Measurements from ENCODE around the gene C16orf96. TPM values are rescaled to one million over a fixed set of nuclear protein-coding genes. Genes with fewer than 3 reads are reported as not detected.

The C16orf96 gene
- total RNA-seq, 2 donors from 2014 or later = 0.10 TPM; not detected in 1

DNA sequence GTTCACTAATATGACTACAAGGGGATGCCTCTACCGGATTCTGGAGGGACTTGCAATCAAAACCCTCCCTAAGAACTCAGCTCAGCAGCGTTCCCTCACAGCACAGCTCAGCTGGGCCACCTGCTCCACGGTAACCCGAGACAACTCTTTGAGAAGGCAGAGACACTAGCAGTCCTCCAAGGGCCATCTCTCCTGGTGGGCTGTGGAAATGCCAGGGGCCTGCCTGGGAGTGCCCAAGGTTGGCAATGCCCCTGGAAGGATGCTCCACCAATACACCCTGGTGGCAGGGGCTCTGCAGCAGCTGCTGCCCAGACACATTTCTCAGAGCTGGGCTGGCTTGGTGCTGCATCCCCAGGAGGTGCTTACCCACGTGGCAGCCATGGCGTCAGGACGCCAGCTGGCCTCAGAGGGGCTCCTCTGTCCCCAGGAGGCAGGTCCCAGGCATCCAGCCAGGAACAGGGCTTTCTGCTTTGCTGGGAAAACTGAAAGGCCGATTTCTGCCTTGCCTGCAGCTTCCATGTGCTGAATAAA, 34.0 kb upstream of the C16orf96 start:
- peak; percentile 31 to 85 for ATAC-seq
- peak; percentile 45 for DNase-seq
- intact Hi-C loops (cut with DNase I) = no loop called here

DNA sequence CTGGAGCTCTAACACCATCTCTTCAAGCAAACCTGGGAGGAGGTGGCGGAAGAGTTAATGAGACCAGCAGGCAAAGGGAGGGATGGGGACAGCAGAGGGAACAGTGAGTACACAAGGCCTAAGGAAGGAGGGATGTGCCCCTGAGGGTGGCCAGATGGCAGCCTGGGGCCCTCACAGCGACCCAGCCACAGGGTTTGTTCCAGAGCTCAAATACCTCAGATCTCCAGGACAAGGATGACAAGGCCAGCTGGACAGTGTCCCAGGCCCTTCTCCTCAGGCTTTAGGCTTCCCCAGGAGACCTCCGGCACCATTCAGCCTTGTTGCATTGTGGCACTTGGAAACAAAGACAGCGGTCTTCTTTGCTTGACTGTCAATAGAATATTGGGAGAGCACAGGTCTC, 32.5 kb upstream of the C16orf96 start:
- ATAC-seq (no peak), DNase-seq (no peak)
- intact Hi-C loops (cut with DNase I) = no loop called here

DNA sequence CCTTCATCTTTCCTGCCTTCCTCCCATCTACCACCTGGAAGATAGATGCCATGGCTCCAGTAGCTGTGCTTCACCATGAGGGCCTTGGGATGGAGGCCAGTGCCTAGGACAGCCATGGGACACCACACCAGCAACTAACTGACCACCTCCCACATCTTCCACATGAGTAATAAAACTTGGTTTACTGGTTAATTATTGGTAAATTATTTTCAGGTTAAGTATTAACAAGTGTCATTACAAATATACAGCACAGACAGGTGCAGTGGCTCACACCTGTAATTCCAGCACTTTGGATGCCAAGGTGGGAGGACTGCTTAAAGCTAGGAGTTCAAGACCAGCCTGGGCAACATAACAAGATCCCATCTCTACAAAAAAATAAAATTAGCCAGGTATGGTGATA, 31.6 kb upstream of the C16orf96 start:
- intact Hi-C loops (cut with DNase I) = no loop called here
- no peak for DNase-seq
- ATAC-seq = no peak

DNA sequence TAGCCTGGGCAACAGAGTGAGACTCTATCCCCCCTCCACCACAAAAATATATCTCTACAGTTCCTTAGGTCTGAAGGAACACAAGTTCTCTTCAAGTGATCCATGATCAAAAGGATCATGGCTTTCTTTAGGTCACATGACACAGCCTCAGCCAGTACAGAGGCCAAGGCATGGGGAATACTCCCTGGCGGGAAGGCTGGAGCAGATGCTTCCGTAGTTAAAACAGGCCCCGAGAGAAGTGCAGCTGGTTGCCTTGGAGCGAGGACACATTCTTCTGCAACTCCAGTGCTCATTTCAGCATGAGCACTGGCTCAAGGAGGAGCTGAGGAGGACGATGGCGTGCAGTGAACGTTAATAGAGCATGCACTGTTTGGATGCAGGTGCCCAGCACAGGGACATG, 31.1 kb upstream of the C16orf96 start:
- intact Hi-C loops (cut with DNase I) = no loop called here
- DNase-seq (no peak), ATAC-seq (no peak)

DNA sequence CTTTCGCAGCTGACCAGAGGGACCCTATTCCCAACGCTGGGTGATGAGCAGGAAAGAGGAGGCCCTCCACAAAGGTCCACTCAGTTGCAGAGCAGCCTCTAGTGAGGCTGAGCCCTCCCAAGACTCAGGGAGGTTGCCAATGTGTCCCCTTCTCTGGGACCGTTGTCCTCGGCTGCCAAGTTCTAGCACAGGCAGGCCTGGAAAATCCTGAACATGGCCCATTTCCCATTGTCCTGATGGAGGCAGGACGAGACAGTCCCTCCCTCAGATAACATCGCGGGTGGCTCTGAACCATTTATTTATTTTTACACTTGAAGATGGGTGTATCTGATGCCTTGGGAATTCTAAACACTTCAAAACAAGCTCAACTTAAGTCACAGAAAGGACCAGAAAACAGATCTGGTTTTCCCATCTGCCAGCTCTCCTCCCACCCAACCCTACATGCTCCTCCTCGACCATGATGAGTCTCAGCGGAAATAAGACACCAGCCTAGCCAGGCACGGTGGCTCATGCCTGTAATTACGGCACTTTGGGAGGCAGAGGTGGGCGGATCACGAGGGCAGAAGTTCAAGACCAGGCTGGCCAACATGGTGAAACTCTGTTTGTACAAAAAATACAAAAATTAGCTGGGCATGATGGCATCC, 30.4 kb upstream of the C16orf96 start:
- ATAC-seq (no peak), DNase-seq (no peak)
- intact Hi-C loops (cut with DNase I) = no loop called here

DNA sequence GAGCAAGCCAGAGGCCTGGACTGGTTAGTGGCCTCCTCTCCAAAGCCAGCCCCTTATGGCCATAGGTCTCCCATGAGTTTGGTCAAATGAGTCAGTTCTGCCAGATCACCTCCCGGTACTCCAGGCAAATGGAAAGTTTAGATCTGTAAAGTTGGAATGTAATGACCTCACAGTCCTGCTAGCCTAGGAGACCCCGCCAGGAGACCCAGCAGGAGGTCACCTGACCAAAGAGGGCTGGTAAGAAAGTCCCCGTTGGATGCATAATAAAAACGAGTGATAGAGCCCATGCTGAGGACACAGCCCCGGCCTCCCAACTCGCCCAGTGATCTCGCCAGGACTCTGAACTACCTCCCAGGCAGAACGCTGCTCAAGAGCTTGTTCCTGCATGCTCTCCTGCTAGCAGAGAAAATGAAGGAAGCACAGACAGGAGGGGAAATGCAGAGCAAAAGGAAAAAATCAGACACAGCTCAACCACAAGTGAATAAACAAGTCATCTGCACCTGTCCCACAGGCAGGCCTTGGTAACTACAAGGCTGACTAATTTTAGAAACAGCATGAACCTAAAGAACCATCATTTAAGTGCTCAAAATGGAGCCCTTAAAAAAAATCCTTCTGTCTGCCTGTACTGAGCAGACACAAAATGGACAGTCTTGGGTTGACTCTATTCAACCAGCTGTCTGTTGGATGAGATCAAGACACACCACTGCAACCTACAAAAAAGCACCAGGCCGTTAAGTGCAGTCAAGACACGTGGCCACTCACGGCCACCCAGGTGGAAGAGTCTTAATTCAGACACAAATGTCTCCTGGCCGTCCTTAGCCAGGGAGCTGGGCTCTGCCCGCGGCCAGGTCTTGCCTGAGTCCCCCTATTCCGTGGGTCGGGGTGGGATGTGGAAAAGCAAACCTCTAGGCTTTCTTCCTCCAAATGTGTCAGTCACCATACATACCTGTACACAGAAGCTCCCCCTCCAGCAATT, 26.8 kb upstream of the C16orf96 start:
- ATAC-seq = no peak
- intact Hi-C loops (cut with DNase I) = no loop called here
- no peak for DNase-seq

DNA sequence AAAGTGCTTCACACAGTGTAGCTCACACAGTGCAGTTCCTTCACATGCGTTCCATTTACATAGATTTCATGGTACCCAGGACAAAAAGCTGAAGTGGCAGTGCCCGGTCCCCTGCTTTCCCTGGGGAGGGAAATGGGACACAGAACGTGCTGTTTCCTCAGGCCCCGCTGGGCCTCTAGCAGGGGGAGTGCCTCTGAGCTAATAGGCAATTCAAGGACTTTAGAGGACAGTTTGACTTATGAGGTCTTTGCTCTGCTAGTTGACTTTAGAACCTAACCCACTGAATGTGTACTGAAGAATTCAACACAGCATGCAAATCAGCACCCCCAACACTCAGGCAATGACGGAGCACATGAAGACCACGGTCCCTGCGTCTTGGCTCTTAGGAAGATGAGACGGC, 24.3 kb upstream of the C16orf96 start:
- intact Hi-C loops (cut with DNase I) = no loop called here
- ATAC-seq = no peak

DNA sequence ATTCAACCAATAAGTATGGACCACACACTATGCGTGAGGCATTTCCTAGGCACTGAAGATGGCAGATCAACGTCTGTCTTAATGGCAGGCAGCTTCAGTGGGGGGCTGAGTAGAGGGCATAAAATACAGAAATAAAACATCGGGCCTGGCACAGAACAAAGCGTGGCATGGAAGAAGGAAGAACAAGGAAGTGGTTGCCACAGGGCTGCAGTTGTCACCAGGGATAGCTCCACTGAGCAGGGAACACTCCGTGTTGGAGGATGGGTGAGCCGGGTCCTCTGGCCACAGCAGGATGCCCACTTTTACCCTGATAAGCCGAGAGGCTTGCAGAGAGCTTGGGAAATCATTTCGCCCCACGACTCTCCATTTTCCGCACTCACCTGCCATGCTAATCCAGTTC, 23.9 kb upstream of the C16orf96 start:
- no peak for DNase-seq
- intact Hi-C loops (cut with DNase I) = no loop called here
- no peak for ATAC-seq

More for the DNA sequence above, 24.3 kb upstream of the C16orf96 start:
- DNase-seq = no peak

DNA sequence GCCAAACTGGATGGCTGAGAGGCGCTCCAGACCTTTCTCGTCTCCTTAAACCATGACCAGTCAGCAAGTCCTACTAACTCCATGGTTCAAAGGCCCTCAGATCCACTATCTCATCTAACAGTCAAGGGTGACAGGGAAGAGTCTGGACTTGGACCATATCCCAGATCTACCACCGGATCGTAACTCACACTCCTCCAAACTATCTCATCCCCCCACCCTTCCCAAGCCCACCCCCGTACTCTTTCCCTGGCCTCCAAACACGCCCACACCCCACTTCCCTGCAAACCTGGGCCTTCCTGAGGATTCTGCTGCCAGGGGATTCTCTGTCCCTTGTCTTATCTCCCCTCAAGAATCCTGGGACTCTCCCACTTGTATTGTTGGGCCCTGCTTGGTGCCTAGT, 22.6 kb upstream of the C16orf96 start:
- no peak for ATAC-seq

DNA sequence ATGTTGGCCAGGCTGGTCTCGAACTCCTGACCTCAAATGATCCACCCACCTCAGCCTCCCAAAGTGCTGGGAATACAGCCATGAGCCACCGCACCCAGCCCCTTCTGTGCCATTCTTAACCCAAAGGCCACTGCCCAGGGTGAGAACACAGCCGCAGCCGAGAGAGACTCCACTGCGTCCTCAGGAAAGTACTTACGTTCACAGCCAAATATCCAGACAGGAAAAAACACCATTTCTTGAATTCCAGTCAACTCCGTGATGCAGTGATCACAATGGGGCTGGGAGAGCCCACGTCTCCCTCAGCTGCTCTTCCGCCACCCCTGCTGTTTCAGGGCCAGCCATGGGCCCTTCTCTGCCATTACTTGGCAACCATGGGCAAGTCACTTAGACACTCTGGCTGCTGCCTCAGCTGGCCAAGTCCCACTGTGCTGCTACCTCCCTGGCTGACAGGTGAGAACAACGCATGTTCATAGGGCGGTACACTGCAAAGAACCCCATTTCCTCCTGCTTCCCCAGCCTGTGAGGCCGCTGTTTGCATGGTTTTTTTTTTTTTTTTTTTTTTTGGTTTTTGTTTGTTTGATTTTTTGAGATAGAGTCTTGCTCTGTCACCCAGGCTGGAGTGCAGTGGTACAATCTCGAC, 21.9 kb upstream of the C16orf96 start:
- ATAC-seq (no peak), DNase-seq (no peak)
- intact Hi-C loops (cut with DNase I) = no loop called here

More for the DNA sequence above, 22.6 kb upstream of the C16orf96 start:
- intact Hi-C loops (cut with DNase I) = no loop called here
- DNase-seq = no peak

DNA sequence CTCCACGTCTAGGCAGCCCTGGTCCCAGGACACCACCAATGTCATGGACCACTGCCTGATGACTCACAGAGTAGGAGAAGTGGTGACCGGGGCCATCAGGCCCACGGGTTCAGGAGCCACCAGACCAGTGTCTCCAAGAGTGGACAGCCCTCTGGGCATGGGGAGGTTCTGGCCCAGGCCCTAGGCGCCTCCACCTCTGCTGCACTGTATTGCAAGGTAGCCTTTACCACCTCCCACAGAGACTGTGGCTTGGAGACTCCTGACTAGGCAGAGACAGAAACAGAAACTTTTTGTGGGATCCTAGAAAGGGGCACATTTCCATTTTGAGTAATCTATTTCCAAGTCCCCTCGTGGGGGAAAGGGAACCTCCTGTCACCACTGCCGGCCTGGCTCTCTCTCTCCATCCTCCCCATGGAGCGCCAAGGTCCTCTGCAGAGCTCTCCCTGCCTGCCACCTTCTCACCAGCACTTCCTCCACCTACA, 20.5 kb upstream of the C16orf96 start:
- ATAC-seq = no peak
- no peak for DNase-seq
- intact Hi-C loops (cut with DNase I) = no loop called here

DNA sequence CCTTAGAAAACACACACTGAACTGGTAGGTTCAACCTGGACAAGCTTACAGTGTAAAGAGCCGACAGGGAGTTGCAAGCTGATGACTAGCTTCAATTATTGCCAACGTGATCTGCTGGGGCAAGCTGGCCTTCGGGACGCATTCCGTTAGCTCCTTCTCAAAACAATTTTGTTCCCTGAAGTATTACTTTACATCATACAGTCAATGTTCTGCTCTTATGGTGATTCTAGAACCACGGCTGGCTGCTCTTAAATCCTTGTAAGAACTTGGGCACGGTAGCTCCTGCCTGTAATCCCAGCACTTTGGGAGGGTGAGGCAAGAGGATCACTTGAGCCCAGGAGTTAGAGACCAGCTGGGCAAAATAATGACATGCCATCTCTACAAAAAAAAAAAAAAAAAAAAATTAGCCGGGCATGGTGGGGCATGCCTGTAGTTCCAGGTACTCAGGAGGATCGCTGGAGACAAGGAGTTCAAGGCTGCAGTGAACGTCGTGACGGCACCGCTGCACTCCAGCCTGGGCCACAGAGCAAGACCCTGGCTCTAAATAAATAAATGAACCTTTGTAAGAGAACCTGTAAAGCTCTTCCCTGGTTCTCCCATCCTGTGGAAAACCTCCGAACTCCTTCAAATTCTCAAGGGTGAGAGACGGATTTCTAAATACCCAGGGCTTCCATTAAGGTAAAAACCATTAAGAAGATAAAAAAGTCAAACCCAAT, 19.6 kb upstream of the C16orf96 start:
- ATAC-seq (no peak), DNase-seq (no peak)
- intact Hi-C loops (cut with DNase I) = no loop called here

DNA sequence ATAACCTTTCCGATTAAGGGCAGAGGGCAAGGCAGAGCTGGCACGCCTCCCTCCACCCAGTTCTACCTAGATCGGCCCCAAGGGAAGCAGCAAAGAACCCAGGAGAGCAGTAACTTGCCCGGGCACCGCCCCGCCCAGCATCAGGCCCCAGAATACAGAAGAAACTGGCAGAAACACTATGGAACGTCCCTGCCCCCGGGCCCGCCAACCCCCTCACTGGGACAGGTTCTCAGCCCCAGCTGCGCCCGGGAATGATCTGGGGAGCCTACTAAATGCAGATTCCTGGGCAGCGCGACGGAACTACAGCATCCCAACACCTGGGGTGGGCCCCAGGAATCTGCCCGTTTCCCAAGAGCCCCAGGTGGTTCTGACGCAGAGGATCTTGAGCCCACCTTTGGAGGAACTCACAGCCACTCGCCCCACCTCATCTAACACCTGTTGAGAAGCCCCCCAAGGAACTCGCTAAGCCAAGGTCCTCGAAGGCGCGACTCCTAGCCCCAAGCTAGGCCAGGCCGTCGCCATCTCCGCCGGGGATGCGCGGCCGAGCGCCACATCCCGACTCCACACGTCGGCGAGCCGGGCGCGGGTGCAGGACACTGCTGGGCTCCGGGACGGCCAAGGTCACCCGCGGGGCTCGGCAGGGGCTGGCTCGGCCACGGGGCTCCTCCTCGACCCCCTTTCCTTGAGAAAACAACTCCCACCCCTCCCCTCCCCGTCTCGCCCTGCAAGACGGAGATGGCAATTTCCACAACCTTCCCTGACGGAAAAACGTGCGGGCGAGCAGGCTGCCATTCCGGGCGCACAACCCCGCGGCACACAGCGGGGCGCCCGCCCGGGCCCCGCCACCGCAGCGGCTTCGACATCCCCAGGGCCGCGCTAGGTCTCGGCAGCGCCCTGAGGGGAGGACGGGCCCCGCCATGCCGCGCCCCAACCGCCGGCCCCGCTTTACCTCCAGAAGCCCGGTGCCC, 18.5 kb upstream of the C16orf96 start:
- ATAC-seq (peak; percentile 41 to 67), DNase-seq (peak; percentile 46)
- intact Hi-C loops (cut with DNase I) = no loop called here

DNA sequence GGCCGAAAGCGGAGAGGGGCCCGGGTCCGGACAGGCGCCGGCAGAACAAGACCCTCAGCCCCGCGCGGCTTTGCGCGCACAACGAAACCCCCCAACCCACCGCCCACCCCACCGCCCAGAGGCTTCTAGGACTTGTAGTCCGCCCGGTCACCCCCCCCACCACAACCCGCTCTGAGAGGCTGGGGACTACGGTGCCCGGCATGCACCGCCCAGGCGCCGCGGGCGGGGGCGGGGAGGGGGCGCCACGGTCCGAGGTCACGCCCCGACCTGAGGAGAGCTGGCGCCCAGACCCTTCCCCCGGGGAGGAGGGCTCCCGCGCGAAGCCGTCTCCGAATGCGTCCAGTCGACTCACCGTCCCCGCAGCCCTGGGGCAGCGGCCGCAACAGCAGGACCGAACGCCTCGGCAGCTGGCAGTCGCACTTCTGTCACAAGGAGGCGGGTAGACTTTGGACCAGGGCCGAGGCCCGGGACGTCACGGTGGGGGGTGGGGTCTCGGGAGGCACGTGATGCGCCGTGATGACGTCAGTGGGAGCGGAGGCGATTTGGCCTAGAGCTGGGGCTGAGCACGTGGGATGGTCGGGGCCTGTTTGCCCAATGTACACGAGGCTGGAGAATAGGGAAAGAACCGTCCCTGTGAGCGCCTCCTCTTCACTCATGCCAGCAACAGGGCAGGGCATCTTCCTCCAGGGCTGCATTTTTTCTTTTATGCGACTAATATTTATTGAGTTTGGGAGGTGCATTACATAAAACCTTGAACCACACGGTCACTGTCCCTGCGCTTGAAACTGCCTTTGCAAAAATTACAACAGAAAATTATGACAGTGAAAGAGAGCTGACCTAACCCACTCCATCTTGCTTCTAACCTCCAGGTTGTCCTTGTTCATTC, 17.5 kb upstream of the C16orf96 start, which contains the start of gene CDIP1:
CDIP1 (minus strand) TSS at position 424 of the 886 bp plus-strand sequence. CDS start 24,643 bp downstream, outside the sequence.
- intact Hi-C loops (cut with DNase I) = no loop called here
- DNase-seq (peak; percentile 99), ATAC-seq (peak; percentile 97)

DNA sequence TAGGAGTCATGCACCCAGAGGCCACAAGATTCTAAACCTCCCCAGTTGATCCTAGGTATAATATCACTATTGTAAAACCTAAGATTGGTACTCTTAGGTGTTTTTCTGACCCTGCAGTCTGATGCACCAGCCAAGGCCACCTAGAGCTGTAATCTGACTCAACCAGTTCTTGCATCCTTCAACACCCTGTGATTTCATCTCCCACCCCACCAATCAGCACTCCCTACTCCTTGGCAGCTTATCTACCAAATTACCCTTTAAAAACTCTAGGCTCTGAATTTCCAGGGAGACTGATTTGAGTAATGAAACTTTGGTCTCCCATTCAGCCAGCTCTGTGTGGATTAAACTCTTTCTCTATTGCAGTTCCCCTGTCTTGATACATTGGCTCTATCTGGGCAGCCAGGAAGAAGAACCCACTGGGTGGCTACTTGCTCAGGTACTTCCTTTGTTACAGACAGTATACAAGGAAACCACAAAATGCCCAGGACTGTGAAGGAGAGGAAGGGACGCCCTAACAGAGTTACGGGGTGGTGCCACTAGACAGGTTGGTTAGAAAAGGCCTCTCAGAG, 16.3 kb upstream of the C16orf96 start:
- ATAC-seq = no peak
- intact Hi-C loops (cut with DNase I) = no loop called here

DNA sequence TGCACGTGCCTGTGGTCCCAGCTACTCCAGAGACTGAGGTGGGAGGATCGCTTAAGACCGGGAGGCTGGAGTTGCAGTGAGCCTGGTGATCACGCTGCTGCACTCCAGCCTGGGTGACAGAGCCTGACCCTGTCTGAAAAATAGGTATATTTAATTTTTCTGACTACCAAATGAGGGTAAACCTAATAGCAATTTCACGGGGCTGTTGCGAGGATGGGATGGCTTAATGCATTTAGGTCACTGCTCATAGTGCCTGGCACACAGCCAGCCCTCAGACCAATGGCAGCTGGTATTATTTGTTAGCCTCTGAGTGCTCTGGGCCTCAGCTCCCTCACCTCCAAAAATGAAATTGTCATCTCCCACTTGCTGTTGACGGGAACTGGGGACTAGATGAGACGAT, 11.7 kb upstream of the C16orf96 start:
- intact Hi-C loops (cut with DNase I) = no loop called here
- ATAC-seq = no peak
- no peak for DNase-seq

More for the DNA sequence above, 16.3 kb upstream of the C16orf96 start:
- no peak for DNase-seq

Measured in left cardiac atrium (tissue), 4 donors.